ENCODE data around the gene MOBP.

Gene MOBP

DNA sequence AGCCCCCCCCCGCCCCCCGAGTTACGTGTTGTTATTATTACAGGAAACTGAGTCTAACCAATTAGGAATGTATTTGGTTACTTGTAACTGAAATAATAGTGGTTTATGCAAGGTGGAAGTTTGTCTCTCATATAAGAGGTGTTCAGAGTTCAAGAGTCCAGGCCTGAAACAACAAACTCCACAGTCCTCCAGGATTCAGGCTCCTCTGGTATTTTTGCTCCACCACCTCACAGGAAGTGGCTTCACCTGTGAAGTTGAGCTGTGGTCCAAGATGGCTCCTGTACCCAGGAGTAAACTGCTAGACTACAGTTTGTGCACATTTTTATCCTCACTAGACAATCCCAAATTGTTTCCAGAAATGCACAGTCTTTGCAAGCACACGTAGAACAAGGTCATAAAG lies 27.3 kb downstream of the MOBP start:
- H3K9me3 ChIP-seq (ENCODE audit: control insufficient read depth, insufficient read depth, low read length), result no peaks in the 10 kb centered on the region
- H3K36me3 ChIP-seq (ENCODE audit: insufficient read depth, low read length), result no peaks in the 10 kb centered on the region
- no peak overlapping the region for H3K9ac ChIP-seq (ENCODE audit: low read depth, low read length)
- peaks cover 4% of the 10 kb centered on the region; the same call in 1 of the 2 replicates for H3K4me1 ChIP-seq (ENCODE audit: insufficient read depth, low read length)

DNA sequence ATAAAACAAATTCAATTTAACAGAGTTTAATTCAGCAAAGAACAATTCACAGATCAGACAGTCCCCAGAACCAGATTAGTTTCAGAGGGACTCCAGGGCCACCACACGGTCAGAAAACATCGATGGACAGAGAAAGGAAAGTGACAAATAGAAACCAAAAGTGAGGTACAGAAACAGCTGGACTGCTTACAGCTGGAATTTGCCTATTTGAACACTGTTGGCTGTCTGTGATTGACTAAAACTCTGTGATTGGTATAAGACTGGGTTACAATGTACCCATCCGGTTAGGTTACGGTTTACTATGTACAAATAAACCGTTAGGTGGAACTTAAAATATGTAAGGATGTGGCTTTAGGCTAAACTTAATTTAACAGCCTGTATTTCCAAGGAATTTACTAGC lies 30.3 kb downstream of the MOBP start:
- Histone ChIP-seq H3K36me3 (ENCODE audit: insufficient read depth, low read length) (no peaks in the 10 kb centered on the region), H3K9me3 (ENCODE audit: control insufficient read depth, insufficient read depth, low read length) (no peaks in the 10 kb centered on the region; the same call in 1 of the 2 replicates), H3K9ac (ENCODE audit: low read depth, low read length) (no peak overlapping the region), H3K4me1 (ENCODE audit: insufficient read depth, low read length) (peaks cover 4% of the 10 kb centered on the region; the same call in 1 of the 2 replicates)

DNA sequence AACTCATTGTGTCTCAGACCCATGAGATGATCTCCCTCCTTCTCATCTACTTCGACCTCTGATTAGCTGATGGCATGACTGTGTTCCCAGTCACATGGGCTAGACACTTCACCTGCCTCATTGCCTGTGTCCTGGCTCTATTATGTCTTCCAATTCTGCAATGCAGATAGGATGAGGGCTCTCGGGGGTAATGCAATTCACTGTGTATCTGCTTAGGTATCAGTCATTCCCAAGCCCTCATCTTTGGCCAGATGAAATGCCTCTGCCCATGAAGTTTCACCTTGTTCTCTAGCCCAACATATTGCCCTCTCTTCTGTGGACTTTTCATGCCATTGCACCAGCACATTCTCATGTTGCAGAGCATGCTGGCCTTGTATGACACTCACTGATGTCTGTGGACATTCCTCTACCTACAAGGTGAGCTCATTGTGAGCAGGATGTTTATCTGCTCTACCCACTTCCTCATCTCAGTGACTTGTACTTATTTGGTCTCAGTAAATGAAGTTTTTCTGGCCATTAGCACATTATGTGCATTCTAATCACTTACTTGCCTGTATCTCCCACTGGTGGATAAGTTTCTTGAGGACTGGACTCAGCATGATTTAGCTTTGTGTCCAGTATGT lies 32.3 kb downstream of the MOBP start:
- Histone ChIP-seq H3K9ac (ENCODE audit: low read depth, low read length) (no peak overlapping the region), H3K9me3 (ENCODE audit: control insufficient read depth, insufficient read depth, low read length) (peaks cover 4% of the 10 kb centered on the region; the same call in 1 of the 2 replicates), H3K36me3 (ENCODE audit: insufficient read depth, low read length) (no peaks in the 10 kb centered on the region), H3K4me1 (ENCODE audit: insufficient read depth, low read length) (peaks cover 4% of the 10 kb centered on the region; the same call in 1 of the 2 replicates)

DNA sequence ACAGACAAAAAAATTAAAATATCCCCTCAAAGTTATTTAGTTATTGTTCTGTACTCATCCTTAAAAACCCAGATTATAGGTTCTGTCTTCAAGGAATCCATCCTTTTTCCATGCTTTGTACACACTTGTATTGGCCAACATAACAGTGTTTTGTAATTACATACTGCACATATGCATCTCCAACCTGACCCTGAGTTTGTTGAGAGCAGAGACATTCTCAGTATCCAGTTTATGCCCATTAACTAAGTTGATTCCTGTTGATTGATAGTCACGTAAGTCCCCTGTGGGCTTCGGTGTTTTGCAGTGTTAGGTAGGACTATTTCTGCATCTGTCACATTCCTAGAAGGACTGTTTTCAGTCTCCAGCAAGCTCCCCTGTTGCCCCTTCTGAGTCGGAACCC lies 33.6 kb downstream of the MOBP start:
- peaks cover 13% of the 10 kb centered on the region for H3K4me1 ChIP-seq (ENCODE audit: insufficient read depth, low read length)
- no peak overlapping the region for H3K9ac ChIP-seq (ENCODE audit: low read depth, low read length)
- H3K9me3 ChIP-seq (ENCODE audit: control insufficient read depth, insufficient read depth, low read length), result peaks cover 4% of the 10 kb centered on the region; the same call in 1 of the 2 replicates
- H3K36me3 ChIP-seq (ENCODE audit: insufficient read depth, low read length), result no peaks in the 10 kb centered on the region

DNA sequence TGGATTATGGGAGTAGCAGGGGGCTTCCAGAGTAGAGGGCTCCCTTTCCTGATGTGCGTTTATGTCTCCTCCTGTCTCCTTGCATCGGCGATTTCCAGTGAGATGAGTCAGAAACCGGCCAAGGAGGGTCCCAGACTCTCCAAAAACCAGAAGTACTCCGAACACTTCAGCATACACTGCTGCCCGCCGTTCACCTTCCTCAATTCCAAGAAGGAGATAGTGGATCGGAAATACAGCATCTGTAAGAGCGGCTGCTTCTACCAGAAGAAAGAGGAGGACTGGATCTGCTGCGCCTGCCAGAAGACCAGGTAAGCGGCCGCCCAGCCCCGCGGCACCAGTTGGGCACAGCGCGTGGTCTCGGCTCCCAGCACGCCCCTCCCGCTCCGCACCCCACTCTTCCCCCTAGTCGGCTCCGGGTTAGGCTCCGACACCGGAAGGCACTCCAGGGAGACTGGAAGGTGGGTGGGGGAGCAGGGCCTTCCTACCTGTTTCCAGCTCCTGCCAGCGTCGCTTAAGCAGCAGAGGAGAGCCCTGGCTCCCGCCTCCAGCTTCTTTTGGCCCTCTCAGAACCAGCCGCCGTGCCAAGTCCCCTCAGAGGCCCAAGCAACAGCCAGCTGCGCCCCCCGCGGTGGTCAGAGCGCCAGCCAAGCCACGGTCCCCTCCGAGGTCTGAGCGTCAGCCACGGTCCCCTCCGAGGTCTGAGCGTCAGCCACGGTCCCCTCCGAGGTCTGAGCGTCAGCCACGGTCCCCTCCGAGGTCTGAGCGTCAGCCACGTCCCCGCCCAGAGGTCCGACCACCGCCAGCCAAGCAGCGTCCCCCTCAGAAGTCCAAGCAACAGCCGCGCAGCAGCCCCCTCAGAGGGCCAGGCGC lies 34.7 kb downstream of the MOBP start:
- H3K4me1 ChIP-seq (ENCODE audit: insufficient read depth, low read length), result peaks cover 17% of the 10 kb centered on the region
- H3K36me3 ChIP-seq (ENCODE audit: insufficient read depth, low read length), result no peaks in the 10 kb centered on the region
- H3K9ac ChIP-seq (ENCODE audit: low read depth, low read length), result no peak overlapping the region
- peaks cover 4% of the 10 kb centered on the region; the same call in 1 of the 2 replicates for H3K9me3 ChIP-seq (ENCODE audit: control insufficient read depth, insufficient read depth, low read length)

DNA sequence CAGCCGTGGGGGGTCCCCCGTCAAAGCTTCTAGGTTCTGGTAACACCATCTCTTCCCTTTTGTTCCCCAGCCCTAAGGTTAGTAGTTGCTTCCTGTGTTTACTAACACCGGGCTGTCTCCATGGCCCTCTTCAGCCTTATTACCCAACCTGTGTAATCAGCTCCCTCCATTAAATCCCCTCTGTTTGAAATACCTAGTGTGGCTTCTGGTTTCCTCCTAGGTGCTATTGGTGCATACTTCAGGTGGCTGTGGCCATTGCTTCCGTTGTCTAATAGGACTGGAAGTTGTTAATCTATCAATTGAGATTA lies 35.3 kb downstream of the MOBP start:
- Histone ChIP-seq H3K36me3 (ENCODE audit: insufficient read depth, low read length) (no peaks in the 10 kb centered on the region), H3K9ac (ENCODE audit: low read depth, low read length) (no peak overlapping the region), H3K9me3 (ENCODE audit: control insufficient read depth, insufficient read depth, low read length) (peaks cover 4% of the 10 kb centered on the region; the same call in 1 of the 2 replicates), H3K4me1 (ENCODE audit: insufficient read depth, low read length) (peaks cover 17% of the 10 kb centered on the region)

DNA sequence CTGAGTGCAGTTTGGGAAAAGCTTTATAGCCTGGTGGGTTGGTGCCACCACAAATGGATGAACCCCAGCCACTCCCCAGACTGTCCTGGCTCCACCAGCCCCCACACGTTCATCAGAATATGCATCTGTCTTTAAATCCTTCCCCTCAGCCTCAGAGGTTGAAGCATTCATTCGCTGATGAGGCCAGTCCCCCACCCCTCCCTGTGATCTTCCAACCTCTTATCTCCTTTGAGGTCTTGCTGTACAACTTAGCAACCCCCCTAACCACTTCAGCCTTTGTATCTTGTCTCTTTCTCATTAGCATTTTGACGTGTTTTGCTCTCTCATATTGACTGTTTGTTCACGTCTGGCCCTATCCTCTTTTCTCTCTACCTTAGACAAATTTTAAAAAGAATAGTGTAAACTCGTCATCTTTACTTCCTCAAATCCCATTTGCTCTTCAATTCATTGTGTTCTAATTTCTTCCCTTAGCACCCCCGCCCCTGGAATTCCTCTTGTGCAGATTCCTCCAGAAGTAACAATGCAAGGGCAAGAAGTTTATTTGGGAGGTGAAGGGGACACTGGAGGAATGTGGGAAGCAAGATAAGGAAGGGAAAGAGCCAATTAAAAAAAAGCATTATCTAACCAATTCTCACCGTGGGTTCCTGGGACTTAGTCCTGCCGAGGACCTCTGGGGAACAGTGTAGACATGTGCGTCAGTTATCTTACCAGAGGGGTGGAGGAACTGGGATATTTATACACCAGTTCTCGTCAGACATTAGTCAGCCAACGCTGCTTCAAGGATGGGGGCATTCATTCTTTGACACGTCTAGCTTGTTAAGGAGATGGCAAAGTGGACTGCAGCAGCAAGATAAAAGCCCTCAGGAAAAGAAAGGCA lies 38.6 kb downstream of the MOBP start:
- Histone ChIP-seq H3K4me1 (ENCODE audit: insufficient read depth, low read length) (peaks cover 13% of the 10 kb centered on the region), H3K36me3 (ENCODE audit: insufficient read depth, low read length) (no peaks in the 10 kb centered on the region), H3K9me3 (ENCODE audit: control insufficient read depth, insufficient read depth, low read length) (peaks cover 4% of the 10 kb centered on the region; the same call in 1 of the 2 replicates), H3K9ac (ENCODE audit: low read depth, low read length) (no peak overlapping the region)

DNA sequence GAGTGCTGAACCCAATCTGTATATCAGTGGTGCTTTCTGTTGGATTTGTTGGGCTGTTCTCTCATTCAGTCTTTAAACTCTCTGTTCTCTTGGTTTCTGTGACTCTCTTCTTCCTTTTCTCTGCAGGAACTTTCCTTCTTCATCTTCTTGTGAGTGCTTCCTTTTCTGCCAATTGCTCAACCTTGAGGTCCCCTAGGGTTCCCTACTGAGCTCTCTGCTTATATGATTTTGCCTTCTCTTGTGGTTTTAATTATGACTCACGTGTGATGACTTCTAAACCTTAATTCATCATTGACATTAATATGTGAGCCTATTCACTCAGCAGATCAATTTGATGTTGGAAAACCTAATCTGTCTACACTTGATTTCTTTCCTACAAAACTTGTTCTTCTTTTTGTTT lies 39.4 kb downstream of the MOBP start:
- no peaks in the 10 kb centered on the region for H3K36me3 ChIP-seq (ENCODE audit: insufficient read depth, low read length)
- H3K4me1 ChIP-seq (ENCODE audit: insufficient read depth, low read length), result peaks cover 13% of the 10 kb centered on the region
- no peak overlapping the region for H3K9ac ChIP-seq (ENCODE audit: low read depth, low read length)
- H3K9me3 ChIP-seq (ENCODE audit: control insufficient read depth, insufficient read depth, low read length), result peaks cover 4% of the 10 kb centered on the region; the same call in 1 of the 2 replicates

DNA sequence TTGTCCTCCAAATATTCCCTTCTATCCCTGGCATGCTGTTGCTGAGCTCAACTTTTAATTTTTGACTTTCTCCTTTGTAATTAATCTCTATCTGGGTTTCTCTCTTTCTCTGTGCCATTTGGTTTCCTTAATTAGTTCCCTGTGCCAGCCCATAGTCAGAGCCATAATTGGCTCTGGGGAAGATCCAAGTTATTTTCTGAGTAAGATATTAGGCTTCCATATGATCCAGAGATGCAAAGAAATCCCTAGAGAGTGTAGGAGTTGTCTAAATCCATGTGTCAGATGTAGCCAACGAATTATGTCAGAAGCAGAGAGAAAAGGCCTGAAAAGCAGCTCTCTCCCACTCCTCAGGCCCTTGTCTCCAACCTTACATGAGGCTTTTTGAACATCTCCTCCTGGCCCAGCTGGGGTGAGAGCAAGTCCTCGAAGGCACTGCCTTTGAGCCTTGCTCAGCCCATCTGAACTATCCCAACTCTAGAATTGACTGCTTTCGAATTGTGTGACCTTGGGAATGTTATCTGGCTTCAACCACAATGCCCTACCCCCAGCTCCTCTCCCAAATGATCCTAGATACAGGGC lies 46.4 kb downstream of the MOBP start:
- Histone ChIP-seq H3K9ac (ENCODE audit: low read depth, low read length) (no peak overlapping the region), H3K4me1 (ENCODE audit: insufficient read depth, low read length) (peaks cover 4% of the 10 kb centered on the region; the same call in 1 of the 2 replicates)

DNA sequence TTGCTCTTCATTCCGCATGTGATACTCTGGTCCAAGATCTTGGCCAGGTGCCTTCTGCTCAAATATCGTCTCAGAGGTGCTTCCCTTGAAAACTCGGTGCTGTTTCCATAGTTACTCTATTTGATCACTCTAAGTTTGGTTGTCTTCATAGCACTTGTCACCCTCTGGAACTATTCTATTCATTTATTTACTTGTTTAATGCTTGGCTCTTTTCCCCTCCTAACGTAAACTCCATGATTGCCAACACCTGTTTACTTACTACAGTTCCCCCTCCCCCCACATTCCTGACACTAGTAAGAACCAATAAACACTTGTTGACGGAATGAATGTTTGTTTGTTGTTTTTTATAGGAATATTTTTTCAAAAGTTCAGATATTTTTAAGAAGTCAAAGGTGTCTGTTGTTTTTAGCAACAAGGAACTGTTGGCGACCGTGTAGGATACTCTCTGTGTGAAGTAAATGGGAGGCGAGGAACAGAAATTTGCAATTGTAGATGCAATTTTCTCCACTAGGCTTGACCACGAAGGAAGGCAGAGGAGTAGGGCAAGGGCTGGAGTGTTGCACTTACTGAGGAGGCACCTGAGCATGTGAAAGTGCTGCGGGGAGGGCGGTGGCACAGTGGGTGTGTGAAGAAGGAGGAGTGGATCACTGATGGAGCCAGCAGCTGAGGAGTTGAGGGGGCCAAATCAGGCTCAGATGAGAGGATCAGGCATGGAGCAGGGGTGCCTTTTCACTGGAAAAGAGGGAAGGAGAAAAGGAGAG lies 48.4 kb downstream of the MOBP start:
- Histone ChIP-seq H3K4me1 (ENCODE audit: insufficient read depth, low read length) (peaks cover 4% of the 10 kb centered on the region; the same call in 1 of the 2 replicates), H3K9ac (ENCODE audit: low read depth, low read length) (no peak overlapping the region), H3K36me3 (ENCODE audit: insufficient read depth, low read length) (no peaks in the 10 kb centered on the region), H3K9me3 (ENCODE audit: control insufficient read depth, insufficient read depth, low read length) (no peaks in the 10 kb centered on the region)

More for the DNA sequence above, 46.4 kb downstream of the MOBP start:
- Histone ChIP-seq H3K9me3 (ENCODE audit: control insufficient read depth, insufficient read depth, low read length) (no peaks in the 10 kb centered on the region), H3K36me3 (ENCODE audit: insufficient read depth, low read length) (no peaks in the 10 kb centered on the region)

DNA sequence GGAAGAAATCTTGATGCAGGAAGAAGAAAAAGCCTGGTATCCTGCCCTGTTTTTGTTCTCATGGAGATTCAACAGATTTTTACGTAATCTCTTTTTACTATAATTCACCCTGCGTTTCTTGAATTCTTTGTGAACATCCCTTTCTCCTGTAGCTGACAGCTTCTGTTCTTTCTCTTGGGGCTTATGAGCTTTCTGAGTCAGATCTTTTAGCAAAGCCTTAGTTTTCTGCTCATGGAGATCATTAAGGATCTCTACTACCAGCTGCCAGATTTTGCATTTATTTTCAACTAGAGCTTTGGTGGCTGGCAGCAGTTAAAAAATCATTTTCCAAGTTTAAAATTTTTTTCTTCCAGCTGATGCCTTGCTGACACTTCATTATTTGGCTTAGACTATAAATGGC lies 51.6 kb downstream of the MOBP start:
- Histone ChIP-seq H3K9ac (ENCODE audit: low read depth, low read length) (no peak overlapping the region), H3K9me3 (ENCODE audit: control insufficient read depth, insufficient read depth, low read length) (0 out of 2 replicates have a peak, but pooled peaks cover 4% of the 10 kb centered on the region), H3K4me1 (ENCODE audit: insufficient read depth, low read length) (peaks cover 4% of the 10 kb centered on the region; the same call in 1 of the 2 replicates), H3K36me3 (ENCODE audit: insufficient read depth, low read length) (no peaks in the 10 kb centered on the region)

DNA sequence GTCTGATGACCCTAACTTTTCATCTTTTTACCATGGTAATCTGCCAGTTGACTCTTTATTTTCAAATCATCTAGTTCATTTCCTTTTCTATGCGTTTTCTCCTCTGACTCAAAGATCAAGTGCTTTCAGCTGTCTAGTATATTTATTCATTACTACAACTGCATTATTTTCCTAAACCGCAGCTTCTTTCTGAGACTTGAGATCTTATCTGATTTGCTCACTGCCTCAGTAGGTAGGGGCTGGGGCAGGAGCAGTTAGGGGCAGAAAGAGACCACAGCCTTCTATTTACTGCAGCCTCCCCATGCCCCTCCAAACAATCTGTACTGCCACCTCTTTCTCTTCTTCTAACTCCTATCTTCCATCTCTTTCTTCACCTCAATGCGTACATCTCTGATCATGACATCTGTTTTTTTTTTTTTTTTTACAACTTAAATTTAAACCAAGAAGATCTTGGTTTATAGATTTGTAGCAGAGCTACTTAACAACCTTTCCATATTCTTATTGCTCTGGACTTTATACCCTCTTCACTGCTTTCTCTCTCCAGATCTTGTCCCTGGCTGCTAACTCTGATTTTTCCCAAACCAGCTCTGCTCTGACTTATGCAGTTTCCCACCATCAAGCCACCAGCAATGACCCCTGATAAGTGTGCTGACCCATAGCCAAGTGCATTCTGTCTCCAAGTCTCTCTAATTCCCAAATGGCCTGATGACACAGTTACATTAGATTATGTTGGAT lies 52.2 kb downstream of the MOBP start:
- H3K9ac ChIP-seq (ENCODE audit: low read depth, low read length), result no peak overlapping the region
- peaks cover 4% of the 10 kb centered on the region; the same call in 1 of the 2 replicates for H3K4me1 ChIP-seq (ENCODE audit: insufficient read depth, low read length)
- peaks cover 6% of the 10 kb centered on the region; the same call in 1 of the 2 replicates for H3K9me3 ChIP-seq (ENCODE audit: control insufficient read depth, insufficient read depth, low read length)
- no peaks in the 10 kb centered on the region for H3K36me3 ChIP-seq (ENCODE audit: insufficient read depth, low read length)

DNA sequence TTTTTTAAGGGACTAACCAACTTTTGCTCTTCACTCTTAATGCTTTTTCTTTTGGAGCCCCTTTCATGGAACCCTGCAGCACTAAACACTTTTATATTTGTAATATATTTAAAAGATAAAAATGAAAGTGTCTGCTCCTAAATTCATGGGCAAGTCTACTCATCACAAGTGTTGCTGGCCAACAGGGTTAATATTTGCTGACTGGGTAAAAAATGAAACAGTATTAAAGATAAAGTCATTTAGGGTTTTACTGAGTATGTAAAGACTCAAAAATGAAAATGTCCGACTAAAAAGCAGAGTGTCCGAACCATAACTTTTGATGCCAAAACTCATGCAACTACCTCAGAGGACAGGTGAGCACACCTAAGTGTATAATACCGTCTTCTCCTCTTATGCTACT lies 54.0 kb downstream of the MOBP start:
- H3K9me3 ChIP-seq (ENCODE audit: control insufficient read depth, insufficient read depth, low read length), result peaks cover 6% of the 10 kb centered on the region; the same call in 1 of the 2 replicates
- no peaks in the 10 kb centered on the region for H3K36me3 ChIP-seq (ENCODE audit: insufficient read depth, low read length)
- H3K9ac ChIP-seq (ENCODE audit: low read depth, low read length), result no peak overlapping the region
- no peaks in the 10 kb centered on the region for H3K4me1 ChIP-seq (ENCODE audit: insufficient read depth, low read length)

Data from ES-I3 (cell line).